Chondrocyte (in vitro differentiated cells): ENCODE measurements around the gene TAF1D. TPM values are rescaled to one million over a fixed set of nuclear protein-coding genes. Genes with fewer than 3 reads are reported as not detected.

Experiments used
- DNase-seq: peaks from one replicate; pipeline ENCODE4 v3.0.0; 2021; ENCODE audit warnings: mixed read lengths, low spot score
- H3K27ac Mint-ChIP-seq: one replicate; pipeline ENCODE4 v1.8.0; 2021; ENCODE audit warnings: mild to moderate bottlenecking, moderate library complexity, mixed read lengths; ENCODE audit not compliant: unreplicated experiment
- H3K27me3 Mint-ChIP-seq: 2 replicates; pipeline ENCODE4 v1.8.0; 2021; ENCODE audit warnings: low read depth, mixed read lengths
- H3K36me3 Mint-ChIP-seq: 2 replicates; pipeline ENCODE4 v1.8.0; 2021; ENCODE audit warnings: low read depth, mixed read lengths
- H3K4me1 Mint-ChIP-seq: 2 replicates; pipeline ENCODE4 v1.8.0; 2021; ENCODE audit warnings: low read depth, mild to moderate bottlenecking, mixed read lengths
- H3K4me3 Mint-ChIP-seq: one replicate; pipeline ENCODE4 v1.8.0; 2021; ENCODE audit warnings: mild to moderate bottlenecking, moderate library complexity, mixed read lengths; ENCODE audit not compliant: unreplicated experiment
- H3K9me3 Mint-ChIP-seq: 2 replicates; pipeline ENCODE4 v1.8.0; 2021; ENCODE audit warnings: low read depth, mixed read lengths
- total RNA-seq: library from RNA; stranded (reverse); gene quantifications from 3 replicates; pipeline ENCODE4 v1.2.1, GENCODE V29; 2021
- TF ChIP-seq, protein P1 (sequence below): fragments of 200-600 bp; sonication (generic); IDR thresholded peaks from 2 replicates; pipeline ENCODE4 v1.5.0; 2021; ENCODE audit warnings: antibody characterized with exemption, mild to moderate bottlenecking, moderate library complexity

The TAF1D gene
- total RNA-seq, 1 donor from 2014 or later, result 85.7 TPM

DNA sequence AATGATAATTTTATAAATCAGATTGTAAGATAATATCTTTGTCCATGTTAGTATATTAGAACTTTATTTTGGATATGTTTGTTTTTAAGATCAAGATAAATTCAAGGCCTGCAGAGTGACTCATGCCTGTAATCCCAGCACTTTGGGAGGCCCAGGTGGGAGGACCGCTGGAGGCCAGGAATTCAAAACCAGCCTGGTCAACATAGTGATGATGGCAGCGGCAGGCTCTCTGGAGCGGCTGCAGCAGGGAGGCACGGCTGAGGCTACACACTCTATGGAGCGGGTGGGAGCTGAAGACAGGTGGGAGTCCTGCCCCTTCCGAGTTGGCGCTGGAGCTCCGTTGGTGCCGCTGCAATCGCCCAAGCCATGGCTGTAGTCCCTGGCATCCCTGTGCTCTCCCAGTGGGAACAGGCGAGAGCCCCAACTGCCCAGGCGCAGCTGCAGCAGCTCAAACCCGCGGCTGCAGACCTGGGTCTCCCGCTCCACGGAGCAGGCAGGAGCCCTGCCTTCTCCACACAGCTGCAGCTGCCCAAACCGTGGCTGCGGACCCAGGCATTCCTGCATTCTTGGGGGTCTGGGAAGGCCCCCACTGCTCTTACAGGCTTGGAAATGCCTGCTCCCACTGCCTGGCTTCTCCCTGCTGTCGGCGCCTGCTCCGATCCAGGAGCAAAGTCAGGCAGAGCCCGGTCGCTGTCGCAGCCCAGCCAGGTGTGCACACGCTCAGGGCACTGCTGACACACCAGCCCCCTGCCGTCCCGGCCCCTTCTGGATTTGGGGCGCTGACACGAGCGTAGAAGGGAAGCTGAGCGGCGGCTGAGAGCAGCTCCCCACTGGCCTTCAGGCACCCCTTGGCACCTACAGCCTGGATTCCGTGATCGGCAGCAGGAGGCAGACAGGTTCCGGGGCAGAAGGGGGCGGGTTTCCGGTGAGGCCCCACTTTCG lies 16.9 kb upstream of the TAF1D start:
- TF ChIP-seq, protein P1, sequence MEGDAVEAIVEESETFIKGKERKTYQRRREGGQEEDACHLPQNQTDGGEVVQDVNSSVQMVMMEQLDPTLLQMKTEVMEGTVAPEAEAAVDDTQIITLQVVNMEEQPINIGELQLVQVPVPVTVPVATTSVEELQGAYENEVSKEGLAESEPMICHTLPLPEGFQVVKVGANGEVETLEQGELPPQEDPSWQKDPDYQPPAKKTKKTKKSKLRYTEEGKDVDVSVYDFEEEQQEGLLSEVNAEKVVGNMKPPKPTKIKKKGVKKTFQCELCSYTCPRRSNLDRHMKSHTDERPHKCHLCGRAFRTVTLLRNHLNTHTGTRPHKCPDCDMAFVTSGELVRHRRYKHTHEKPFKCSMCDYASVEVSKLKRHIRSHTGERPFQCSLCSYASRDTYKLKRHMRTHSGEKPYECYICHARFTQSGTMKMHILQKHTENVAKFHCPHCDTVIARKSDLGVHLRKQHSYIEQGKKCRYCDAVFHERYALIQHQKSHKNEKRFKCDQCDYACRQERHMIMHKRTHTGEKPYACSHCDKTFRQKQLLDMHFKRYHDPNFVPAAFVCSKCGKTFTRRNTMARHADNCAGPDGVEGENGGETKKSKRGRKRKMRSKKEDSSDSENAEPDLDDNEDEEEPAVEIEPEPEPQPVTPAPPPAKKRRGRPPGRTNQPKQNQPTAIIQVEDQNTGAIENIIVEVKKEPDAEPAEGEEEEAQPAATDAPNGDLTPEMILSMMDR, result no peak
- Mint-ChIP-seq H3K27ac (no peak overlapping the region), H3K4me3 (no peak overlapping the region), H3K9me3 (no peaks in the 10 kb centered on the region), H3K4me1 (no peaks in the 10 kb centered on the region), H3K36me3 (peaks cover 18% of the 10 kb centered on the region), H3K27me3 (no peaks in the 10 kb centered on the region)
- peak; percentile 91 for DNase-seq

DNA sequence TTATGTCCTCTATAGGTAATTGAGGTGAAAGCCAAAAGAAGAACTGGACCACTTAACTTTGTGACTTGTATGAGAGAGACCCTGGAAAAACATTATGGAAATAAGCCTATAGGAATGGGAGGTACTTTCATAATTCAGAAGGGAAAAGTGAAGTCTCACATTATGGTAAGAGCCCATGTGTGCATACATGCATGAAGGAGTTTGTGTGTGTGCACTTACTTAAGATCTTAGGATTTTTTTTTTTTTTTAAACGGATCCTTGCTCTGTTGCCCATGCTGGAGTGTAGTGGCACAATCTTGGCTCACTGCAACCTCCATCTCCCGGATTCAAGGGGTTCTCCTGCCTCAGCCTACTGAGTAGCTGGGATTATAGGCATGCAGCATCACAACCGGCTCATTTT lies 16.0 kb upstream of the TAF1D start:
- H3K4me1 Mint-ChIP-seq, result no peaks in the 10 kb centered on the region
- no peak for DNase-seq
- H3K27ac Mint-ChIP-seq, result no peak overlapping the region
- H3K9me3 Mint-ChIP-seq, result no peaks in the 10 kb centered on the region
- TF ChIP-seq, protein P1, result no peak
- peaks cover 18% of the 10 kb centered on the region for H3K36me3 Mint-ChIP-seq
- no peak overlapping the region for H3K4me3 Mint-ChIP-seq
- no peaks in the 10 kb centered on the region for H3K27me3 Mint-ChIP-seq

DNA sequence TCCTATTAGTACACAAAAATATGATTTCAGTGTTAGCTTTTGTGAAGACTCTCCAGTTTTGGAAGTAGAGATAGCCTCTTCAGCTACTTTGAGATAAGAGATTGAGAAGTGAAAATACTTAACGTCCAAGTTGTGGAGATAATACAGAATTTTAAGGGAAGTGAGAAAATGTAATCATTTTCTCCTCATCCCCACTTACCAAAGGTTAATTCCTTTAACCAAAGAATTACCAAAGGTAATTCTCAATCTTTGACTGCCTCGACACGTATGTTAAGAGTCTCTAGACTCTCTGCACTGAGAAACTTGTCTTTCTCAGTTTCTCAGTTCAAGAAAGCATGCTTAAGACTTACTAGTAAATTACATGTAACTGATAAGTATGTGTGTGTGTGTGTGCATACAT lies 15.5 kb upstream of the TAF1D start:
- TF ChIP-seq, protein P1, result no peak
- Mint-ChIP-seq H3K4me1 (no peaks in the 10 kb centered on the region), H3K27me3 (no peaks in the 10 kb centered on the region), H3K4me3 (no peak overlapping the region), H3K27ac (no peak overlapping the region), H3K9me3 (no peaks in the 10 kb centered on the region), H3K36me3 (peaks cover 18% of the 10 kb centered on the region)
- DNase-seq, result no peak

DNA sequence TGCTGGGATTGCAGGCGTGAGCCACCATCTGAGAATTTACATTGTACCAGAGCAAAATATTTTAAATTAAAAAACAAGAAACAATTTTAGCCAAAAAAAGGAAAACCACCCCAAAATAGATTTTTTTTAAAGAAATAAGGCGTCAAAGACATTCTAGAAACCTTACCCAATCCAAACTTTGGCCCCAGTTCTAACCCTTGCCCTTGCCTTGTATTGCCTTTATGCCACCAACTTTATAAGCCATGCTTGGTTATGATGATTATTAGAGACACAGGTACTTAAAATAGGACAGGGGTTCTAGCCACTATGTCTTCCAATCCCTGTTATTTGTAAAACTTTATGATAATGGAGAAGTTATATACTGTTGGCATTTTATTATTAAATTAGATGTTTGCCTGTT lies 11.9 kb upstream of the TAF1D start:
- no peaks in the 10 kb centered on the region for H3K27me3 Mint-ChIP-seq
- peaks cover 7% of the 10 kb centered on the region for H3K36me3 Mint-ChIP-seq
- no peak overlapping the region for H3K4me3 Mint-ChIP-seq
- TF ChIP-seq, protein P1, result no peak
- no peak for DNase-seq
- no peaks in the 10 kb centered on the region for H3K9me3 Mint-ChIP-seq
- H3K4me1 Mint-ChIP-seq, result no peaks in the 10 kb centered on the region
- H3K27ac Mint-ChIP-seq, result no peak overlapping the region

DNA sequence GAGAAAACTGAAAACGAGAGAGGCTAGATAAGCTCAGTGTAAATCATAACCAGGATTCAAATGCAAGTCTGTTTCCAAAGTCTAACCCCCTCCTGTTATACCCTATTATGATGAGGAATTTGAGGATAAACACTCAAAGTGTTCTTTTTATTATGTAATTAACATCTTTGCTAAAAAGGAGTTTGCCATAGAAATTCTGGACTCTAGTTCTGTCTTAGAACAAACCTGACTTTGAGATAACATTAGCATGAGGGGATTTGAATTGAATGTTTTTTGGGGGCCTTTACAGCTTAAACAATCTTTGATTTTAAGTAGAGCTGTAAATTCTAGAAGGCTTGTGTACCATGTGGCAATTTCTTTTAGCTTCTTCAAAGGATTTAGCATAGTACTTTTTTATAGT lies 9.7 kb upstream of the TAF1D start:
- no peak for DNase-seq
- no peaks in the 10 kb centered on the region for H3K9me3 Mint-ChIP-seq
- no peaks in the 10 kb centered on the region for H3K27me3 Mint-ChIP-seq
- H3K36me3 Mint-ChIP-seq, result no peaks in the 10 kb centered on the region
- TF ChIP-seq, protein P1, result no peak
- no peak overlapping the region for H3K4me3 Mint-ChIP-seq
- H3K4me1 Mint-ChIP-seq, result no peaks in the 10 kb centered on the region
- no peak overlapping the region for H3K27ac Mint-ChIP-seq
